Frontal cortex (tissue), 4 donors: ENCODE measurements around the gene ZMYND8. TPM values are rescaled to one million over a fixed set of nuclear protein-coding genes. Genes with fewer than 3 reads are reported as not detected.
"Not testable (repeated sequence)": the region's sequence is repeated elsewhere in the genome, so short reads cannot be mapped to it uniquely, and the experiment has no call there.

Experiments used
- DNase-seq, 2 donors: peaks; one replicate each; pipeline ENCODE4 v3.0.0; 2012; ENCODE audit warnings: low spot score in 2 of 2
- FAIRE-seq: peaks from 2 replicates; lab custom pipeline; 2012; peaks lifted over from hg19 to GRCh38; lab: Jason Lieb, UNC
- total RNA-seq: library from RNA; depleted of rRNA; stranded (reverse); fragments of >200 nt; gene quantifications from one replicate; pipeline ENCODE4 v1.2.3, GENCODE V29; 2014
- donor health status: control.
- donor health status: control.
- donor health status: control.

Gene ZMYND8
- total RNA-seq, 1 donor from 2014 or later, result 36.7 TPM

- FAIRE-seq (no peak), DNase-seq (no peak)
Measured at GRCh38 chr20:47273591-47274235, 82.8 kb downstream of the ZMYND8 start.

- DNase-seq (peak; percentile 46 to 52), FAIRE-seq (peak; percentile 23)
Measured at GRCh38 chr20:47272893-47273590, 83.5 kb downstream of the ZMYND8 start.

DNA sequence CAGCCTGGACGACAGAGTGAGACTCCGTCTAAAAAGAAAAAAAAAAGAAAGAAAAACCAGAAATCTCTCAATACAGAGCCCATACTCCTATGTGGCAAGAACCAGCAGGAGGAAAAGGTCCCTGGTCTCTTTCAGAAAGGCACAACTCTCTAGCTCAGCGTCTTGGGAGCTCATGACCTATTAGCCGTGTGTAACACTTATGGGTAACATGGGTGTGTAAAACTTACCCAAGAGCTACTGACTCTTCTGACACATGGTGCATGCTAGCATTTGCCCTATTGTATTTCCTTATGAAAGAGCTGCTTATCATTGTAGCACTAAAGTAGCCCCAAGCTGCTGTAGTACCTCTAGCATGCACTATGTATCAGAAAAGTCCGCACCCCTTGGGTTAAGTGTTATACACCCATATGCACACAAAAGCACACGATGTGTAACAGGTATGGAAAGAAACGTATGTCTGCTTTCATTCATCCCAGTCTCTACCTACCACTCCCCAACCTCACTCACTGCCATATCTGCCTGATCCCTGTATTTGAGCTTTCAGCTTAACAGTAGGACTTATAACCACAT is 85.4 kb downstream of the ZMYND8 start:
- FAIRE-seq (no peak), DNase-seq (no peak)

- DNase-seq (no peak), FAIRE-seq (no peak)
Measured at GRCh38 chr20:47269309-47270165, 87.0 kb downstream of the ZMYND8 start.

DNA sequence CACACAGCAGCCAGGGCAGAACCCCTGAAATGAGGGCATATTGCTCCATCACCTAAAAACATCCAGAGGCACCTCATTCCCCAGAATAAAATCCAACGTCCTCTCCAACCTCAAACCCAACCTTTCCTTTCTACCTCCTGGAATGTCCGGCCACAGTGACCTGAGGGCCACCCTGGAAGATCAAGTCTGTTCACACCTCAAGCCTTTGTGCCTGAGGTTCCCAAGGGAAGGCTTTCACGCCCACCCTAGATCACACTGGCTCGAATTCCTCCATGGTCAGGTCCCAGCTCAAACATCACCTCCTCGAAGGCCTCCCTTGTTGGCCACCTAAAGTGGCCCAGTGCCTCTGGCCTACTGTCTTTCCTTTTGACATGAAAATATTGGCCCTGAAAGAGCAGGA is 88.9 kb downstream of the ZMYND8 start:
- DNase-seq (no peak), FAIRE-seq (no peak)

- DNase-seq, result no peak
- no peak for FAIRE-seq
Measured at GRCh38 chr20:47266847-47267515, 89.5 kb downstream of the ZMYND8 start.

GRCh38 chr20:47265984-47266383 is 90.5 kb downstream of the ZMYND8 start:
- no peak for FAIRE-seq
- DNase-seq, result no peak

GRCh38 chr20:47265214-47265613 is 91.3 kb downstream of the ZMYND8 start:
- no peak for DNase-seq
- no peak for FAIRE-seq

GRCh38 chr20:47264137-47264769 is 92.2 kb downstream of the ZMYND8 start:
- not testable (repeated sequence) for FAIRE-seq, DNase-seq

DNA sequence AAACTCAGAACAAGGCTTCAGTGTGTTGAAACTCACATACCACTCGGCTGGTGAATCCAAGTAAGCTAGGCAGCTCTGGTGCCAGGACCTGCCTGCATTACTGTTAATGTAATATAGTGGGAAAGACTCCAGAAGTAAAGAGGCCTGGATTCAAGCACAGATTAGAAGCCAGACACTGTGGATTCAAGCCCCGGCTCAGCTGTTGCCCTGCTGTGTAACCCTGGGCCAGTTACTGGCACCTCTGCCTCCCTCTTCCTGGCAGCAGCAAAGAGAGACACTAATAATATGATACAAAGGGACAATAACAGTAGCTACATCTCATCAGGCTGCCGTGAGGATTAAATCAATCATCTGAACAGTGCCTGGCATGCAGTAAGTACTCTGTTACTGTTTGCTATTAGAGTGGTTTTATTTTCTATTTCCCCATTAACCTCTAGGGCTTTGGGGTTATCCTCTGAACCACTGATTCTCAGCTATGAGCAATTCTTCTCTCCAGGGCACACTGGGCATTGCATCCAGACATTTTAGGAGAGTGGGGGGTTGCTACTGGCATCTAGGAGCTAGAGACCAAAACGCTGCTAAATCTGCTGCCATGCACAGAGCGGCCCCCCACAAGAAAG is 92.9 kb downstream of the ZMYND8 start:
- FAIRE-seq (no peak), DNase-seq (no peak)

- FAIRE-seq (no peak), DNase-seq (no peak)
Measured at GRCh38 chr20:47263080-47263464, 93.4 kb downstream of the ZMYND8 start.

DNA sequence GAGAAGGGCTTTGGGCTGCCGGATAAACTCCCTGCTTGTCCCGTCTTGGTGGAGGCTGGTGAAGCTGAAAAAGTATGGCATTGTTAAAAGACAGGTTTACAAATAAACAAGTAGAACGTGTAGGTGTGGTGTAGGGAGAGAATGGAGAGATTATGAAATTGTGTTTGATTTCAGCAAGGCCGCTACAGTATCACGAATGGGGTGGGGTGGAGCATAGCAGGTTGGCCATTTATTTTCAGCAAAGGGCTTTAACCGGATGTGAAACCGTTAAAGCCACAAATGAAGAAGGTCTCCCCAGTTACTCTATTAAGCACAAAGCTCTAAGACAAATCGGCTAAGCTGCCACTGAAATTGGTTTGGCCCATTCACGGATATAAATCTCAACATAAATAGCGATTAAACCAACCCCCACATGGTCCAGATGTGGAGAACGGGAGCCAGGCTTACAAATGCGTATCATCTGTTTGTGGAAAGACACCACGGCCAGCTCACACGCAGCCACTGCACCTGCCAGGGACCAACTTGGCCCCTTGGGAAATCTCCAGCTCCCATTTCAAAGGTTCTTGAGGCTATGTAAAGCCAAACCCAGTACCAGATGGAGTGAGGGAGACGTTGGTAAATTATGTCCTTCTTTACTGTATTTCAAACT is 94.0 kb downstream of the ZMYND8 start:
- DNase-seq (no peak), FAIRE-seq (no peak)

GRCh38 chr20:47262008-47262364 is 94.5 kb downstream of the ZMYND8 start:
- DNase-seq (no peak), FAIRE-seq (no peak)

GRCh38 chr20:47261161-47261774 is 95.2 kb downstream of the ZMYND8 start:
- DNase-seq, FAIRE-seq: not testable (repeated sequence)

DNA sequence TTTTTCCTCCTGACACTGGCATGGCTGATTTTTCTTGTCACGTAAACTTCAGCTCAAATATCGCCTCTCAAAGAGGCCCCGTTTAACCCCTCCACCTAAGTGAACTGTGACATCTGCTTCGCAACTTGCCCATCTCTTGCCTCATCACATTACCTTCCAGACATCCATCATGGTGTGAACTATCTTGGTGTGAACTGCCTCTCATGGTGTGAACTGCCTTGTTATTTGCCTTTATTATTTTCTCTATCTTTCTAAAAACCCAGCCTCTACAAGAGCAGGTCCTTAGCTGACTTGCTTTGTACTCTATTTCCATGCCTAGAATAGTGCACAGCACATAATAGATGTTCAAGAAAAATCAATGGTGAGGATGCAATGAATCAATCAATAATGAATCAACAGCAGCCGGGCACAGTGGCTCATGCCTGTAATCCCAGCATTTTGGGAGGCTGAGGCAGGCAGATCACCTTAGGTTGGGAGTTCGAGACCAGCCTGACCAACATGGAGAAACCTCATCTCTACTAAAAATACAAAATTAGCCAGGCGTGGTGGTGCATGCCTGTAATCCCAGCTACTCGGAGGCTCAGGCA is 95.9 kb downstream of the ZMYND8 start:
- not testable (repeated sequence) for FAIRE-seq, DNase-seq

- FAIRE-seq, result no peak
- DNase-seq, result no peak
Measured at GRCh38 chr20:47258745-47259695, 97.5 kb downstream of the ZMYND8 start.

- no peak for DNase-seq
- no peak for FAIRE-seq
Measured at GRCh38 chr20:47257771-47258170, 98.7 kb downstream of the ZMYND8 start.
